GM12878 (cell line): ENCODE measurements around the gene TMED7. TPM values are rescaled to one million over a fixed set of nuclear protein-coding genes. Genes with fewer than 3 reads are reported as not detected.
A peak's percentile ranks its signal among the peaks of the same experiment; 100 is the strongest.

Source experiments
- ATAC-seq: fragments of 200-7000 bp; cut with Tn5 transposase; 3 replicates; pipeline ENCODE4 v1.9.1; 2020; ENCODE audit warnings: mild to moderate bottlenecking, moderate library complexity
- BruUV-seq: library from RNA; stranded (reverse); fragments of 400-500 nt; replicated peaks from 2 replicates; lab custom pipeline; 2021; lab: Mats Ljungman, UMichigan
- CTCF ChIA-PET: fragments of 300-600 bp; sonication (Branson Sonifier 250); formaldehyde crosslinking; extraction: SDS; loops from one replicate; lab custom pipeline; 2021; ENCODE audit warnings: inconsistent platforms; lab: Yijun Ruan, JAX
- POLR2A ChIA-PET: fragments of 350-600 bp; formaldehyde crosslinking; extraction: SDS; loops from one replicate; lab custom pipeline; 2021; ENCODE audit warnings: inconsistent platforms; lab: Charles Lee
- RAD21 ChIA-PET: fragments of 300-600 bp; sonication (Branson Sonifier 250); formaldehyde crosslinking; loops from one replicate; lab custom pipeline; 2023; ENCODE audit warnings: antibody characterized with exemption; ENCODE audit not compliant: unreplicated experiment; lab: Charles Lee
- SMC1A ChIA-PET: fragments of 300-600 bp; sonication (Branson Sonifier 250); formaldehyde crosslinking; loops from one replicate; lab custom pipeline; 2023; ENCODE audit not compliant: unreplicated experiment, uncharacterized antibody; lab: Charles Lee
- DNase-seq: peaks from one replicate; pipeline ENCODE4 v3.0.0-alpha.2; 2011; ENCODE audit warnings: low read depth, low spot score
- FAIRE-seq: peaks from 3 replicates; lab custom pipeline; 2011; peaks lifted over from hg19 to GRCh38; lab: Jason Lieb, UNC
- H2AFZ ChIP-seq: 2 replicates; pipeline ENCODE4 v1.6.0; 2011; ENCODE audit warnings: low read depth, low read length, control low read depth; ENCODE audit not compliant: control insufficient read depth
- H3K27ac ChIP-seq: 2 replicates; pipeline ENCODE4 v1.5.1; 2011; ENCODE audit warnings: control low read depth; ENCODE audit not compliant: control insufficient read depth, insufficient read depth
- H3K27me3 ChIP-seq, 2 experiments: replicated peaks in 1 of 2; 2 replicates each; pipeline versions ENCODE4 v1.6.0 to v1.6.1; 2011; ENCODE audit warnings: low read length in 1 of 2; ENCODE audit not compliant: control insufficient read depth in 2 of 2, insufficient read depth in 2 of 2
- H3K36me3 ChIP-seq, 2 experiments: 2 replicates each; pipeline ENCODE4 v1.5.1; 2011; ENCODE audit warnings: low read length in 1 of 2; ENCODE audit not compliant: control insufficient read depth in 2 of 2, insufficient read depth in 2 of 2
- H3K4me1 ChIP-seq: 2 replicates; pipeline ENCODE4 v1.6.1; 2011; ENCODE audit warnings: mild to moderate bottlenecking, low read length, moderate library complexity, mixed read lengths; ENCODE audit not compliant: control insufficient read depth, insufficient read depth
- H3K4me2 ChIP-seq: 2 replicates; pipeline ENCODE4 v1.6.0; 2011; ENCODE audit warnings: control low read depth; ENCODE audit not compliant: control insufficient read depth, insufficient read depth
- H3K4me3 ChIP-seq: fragments of 200-600 bp; sonication (generic); 2 replicates; pipeline ENCODE4 v1.5.1; 2016
- H3K79me2 ChIP-seq: 2 replicates; pipeline ENCODE4 v1.6.0; 2011; ENCODE audit warnings: low read length; ENCODE audit not compliant: control insufficient read depth, insufficient read depth
- H3K9ac ChIP-seq: 2 replicates; pipeline ENCODE4 v1.8.0; 2011; ENCODE audit warnings: low read length, control low read depth, mixed read lengths; ENCODE audit not compliant: control insufficient read depth, insufficient read depth
- H3K9me3 ChIP-seq: replicated peaks from 3 replicates; pipeline ENCODE4 v1.5.1; 2011; ENCODE audit warnings: mild to moderate bottlenecking, low read length; ENCODE audit not compliant: control insufficient read depth, insufficient read depth
- H4K20me1 ChIP-seq: 2 replicates; pipeline ENCODE4 v1.6.0; 2011; ENCODE audit not compliant: control insufficient read depth, insufficient read depth
- CBX5 ChIP-seq: sonication (generic); IDR thresholded peaks from 2 replicates; pipeline ENCODE4 v1.6.1; 2016; ENCODE audit warnings: low read depth, moderate library complexity, mild to moderate bottlenecking, inconsistent platforms
- WGBS: methylation state at CpG from one replicate; pipeline ENCODE4 v1.1.6; 2016; ENCODE audit warnings: low lambda C conversion rate; ENCODE audit not compliant: insufficient replicate concordance, insufficient coverage; ENCODE audit errors: missing lambda C conversion rate; 5-methylcytosine and 5-hydroxymethylcytosine counted together
- in situ Hi-C: fragments of 300-500 bp; cut with MboI; formaldehyde crosslinking; loops from 9 replicates; pipeline ENCODE4 v1.14.3; 2018; ENCODE audit warnings: mixed read lengths
- intact Hi-C: fragments of 100-400 bp; cut with micrococcal nuclease; formaldehyde crosslinking; loops from one replicate; pipeline ENCODE4 v1.14.2; 2022; ENCODE audit not compliant: unreplicated experiment
- polyA plus RNA-seq, 11 experiments: library from polyadenylated mRNA; depleted of rRNA in 4 of 11; unstranded in 6 of 11; stranded (reverse) in 5 of 11; fragments of >200 nt; fragmentation: Nextera tagmentation in 4 of 11; fragmentation: Illumina TruSeq in 1 of 11; extraction: Ambion mirVana in 4 of 11; extraction: Trizol in 1 of 11; gene quantifications; 1 replicate in 1 of 11; 2 replicates in 10 of 11; pipeline versions ENCODE4 v1.2.1 to v1.2.3, GENCODE V29; 2011 to 2016; ENCODE audit warnings: inconsistent platforms in 2 of 11, missing spikeins in 2 of 11, low read depth in 1 of 11
- total RNA-seq, 4 experiments: library from RNA; depleted of rRNA in 3 of 4; stranded (reverse); fragments of >200 nt in 3 of 4; fragmentation: Illumina TruSeq in 1 of 4; extraction: Trizol in 1 of 4; gene quantifications; 2 replicates each; pipeline versions ENCODE4 v1.2.1 to v1.2.3, GENCODE V29; 2013 to 2021
- TF ChIP-seq, protein P1 (sequence below): fragments of 450-650 bp; IDR thresholded peaks from 2 replicates; pipeline ENCODE4 v1.6.1; 2016; ENCODE audit warnings: mild to moderate bottlenecking, moderate library complexity, borderline replicate concordance

The TMED7 gene
- total and polyA plus RNA-seq, 10 of the 15 experiments (the other 5 are each of a cell fraction or from before 2014, with no cell fraction given): 8.0 to 37.3 (median 25.2) TPM

DNA sequence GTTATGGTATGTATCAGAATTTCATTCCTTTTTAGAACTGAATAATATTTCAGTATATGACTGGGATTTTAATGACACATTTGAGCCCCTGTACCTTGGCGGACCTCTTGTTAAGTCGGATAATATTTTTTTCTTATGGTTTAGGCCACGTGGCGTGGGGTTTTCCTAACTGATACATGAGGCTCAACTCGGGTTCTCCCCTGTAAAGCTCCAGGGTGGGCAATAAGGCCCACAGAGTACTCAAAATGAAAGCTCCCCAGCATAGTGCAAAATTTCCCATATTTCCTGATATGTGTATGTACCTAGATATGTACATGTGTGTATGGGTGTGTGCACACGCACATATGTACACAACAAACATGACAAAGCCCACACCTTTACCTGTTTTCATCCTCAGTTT, 48.1 kb downstream of the TMED7 start (continued):
- TF ChIP-seq, protein P1, sequence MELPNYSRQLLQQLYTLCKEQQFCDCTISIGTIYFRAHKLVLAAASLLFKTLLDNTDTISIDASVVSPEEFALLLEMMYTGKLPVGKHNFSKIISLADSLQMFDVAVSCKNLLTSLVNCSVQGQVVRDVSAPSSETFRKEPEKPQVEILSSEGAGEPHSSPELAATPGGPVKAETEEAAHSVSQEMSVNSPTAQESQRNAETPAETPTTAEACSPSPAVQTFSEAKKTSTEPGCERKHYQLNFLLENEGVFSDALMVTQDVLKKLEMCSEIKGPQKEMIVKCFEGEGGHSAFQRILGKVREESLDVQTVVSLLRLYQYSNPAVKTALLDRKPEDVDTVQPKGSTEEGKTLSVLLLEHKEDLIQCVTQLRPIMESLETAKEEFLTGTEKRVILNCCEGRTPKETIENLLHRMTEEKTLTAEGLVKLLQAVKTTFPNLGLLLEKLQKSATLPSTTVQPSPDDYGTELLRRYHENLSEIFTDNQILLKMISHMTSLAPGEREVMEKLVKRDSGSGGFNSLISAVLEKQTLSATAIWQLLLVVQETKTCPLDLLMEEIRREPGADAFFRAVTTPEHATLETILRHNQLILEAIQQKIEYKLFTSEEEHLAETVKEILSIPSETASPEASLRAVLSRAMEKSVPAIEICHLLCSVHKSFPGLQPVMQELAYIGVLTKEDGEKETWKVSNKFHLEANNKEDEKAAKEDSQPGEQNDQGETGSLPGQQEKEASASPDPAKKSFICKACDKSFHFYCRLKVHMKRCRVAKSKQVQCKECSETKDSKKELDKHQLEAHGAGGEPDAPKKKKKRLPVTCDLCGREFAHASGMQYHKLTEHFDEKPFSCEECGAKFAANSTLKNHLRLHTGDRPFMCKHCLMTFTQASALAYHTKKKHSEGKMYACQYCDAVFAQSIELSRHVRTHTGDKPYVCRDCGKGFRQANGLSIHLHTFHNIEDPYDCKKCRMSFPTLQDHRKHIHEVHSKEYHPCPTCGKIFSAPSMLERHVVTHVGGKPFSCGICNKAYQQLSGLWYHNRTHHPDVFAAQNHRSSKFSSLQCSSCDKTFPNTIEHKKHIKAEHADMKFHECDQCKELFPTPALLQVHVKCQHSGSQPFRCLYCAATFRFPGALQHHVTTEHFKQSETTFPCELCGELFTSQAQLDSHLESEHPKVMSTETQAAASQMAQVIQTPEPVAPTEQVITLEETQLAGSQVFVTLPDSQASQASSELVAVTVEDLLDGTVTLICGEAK: no peak

DNA sequence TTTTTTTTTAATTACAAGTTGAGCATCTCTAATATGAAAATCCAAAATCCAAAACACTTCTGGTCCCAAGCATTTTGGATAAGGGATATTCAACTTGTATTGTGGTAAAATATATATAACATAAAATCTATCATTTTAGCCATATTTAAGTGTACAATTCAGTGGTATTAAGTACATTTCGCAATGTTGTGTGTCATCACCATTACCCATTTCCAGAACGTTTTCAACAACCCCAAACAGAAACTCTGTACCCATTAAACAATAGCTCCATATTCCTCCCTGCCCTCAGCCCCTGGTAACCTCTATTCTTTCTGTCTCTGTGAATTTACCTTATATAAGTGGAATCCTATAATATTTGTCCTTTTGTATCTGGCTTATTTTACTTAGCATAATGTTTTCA, 48.5 kb downstream of the TMED7 start:
- DNase-seq: no peak
- in situ Hi-C loops: loop anchor here (25.0 kb wide), 1 partner anchor 1140 kb away; no protein-coding TSS in a partner anchor
- intact Hi-C loops: no loop called here
- Histone ChIP-seq H3K27me3 (no peaks in the 10 kb centered on the region), H3K4me1 (peaks cover 43% of the 10 kb centered on the region), H3K9ac (no peak overlapping the region), H3K4me3 (no peak overlapping the region), H3K79me2 (peaks cover 2% of the 10 kb centered on the region), H3K36me3 (0 out of 4 replicates have a peak, but pooled peaks cover 0 to 4% of the 10 kb centered on the region in 2 experiments), H3K27ac (peak overlapping the region; percentile 54), H4K20me1 (no peaks in the 10 kb centered on the region), H3K9me3 (peaks cover 10% of the 10 kb centered on the region; the same call in 2 of the 3 replicates), H2AFZ (no peak overlapping the region; the same call in 1 of the 2 replicates), H3K4me2 (no peak overlapping the region)
- no TSS peak for BruUV-seq
- WGBS: 69% methylated on average over 2 of the region's 2 CpGs
- no peak for FAIRE-seq
- no peak for TF ChIP-seq CBX5
- POLR2A ChIA-PET: interaction anchor here (1.0 to 1.7 kb wide), 3 partner anchors 32 to 201 kb away, joined by 3 to 4 read pairs (median 3); no protein-coding TSS in a partner anchor
- ATAC-seq: no peak
- SMC1A ChIA-PET: interaction anchor here (0.6 to 11.4 kb wide), 14 partner anchors 8 to 394 kb away, joined by 3 to 156 read pairs (median 6); partner anchors contain the start of genes FEM1C, TICAM2 and TMED7
- CTCF ChIA-PET: interaction anchor here (0.6 to 5.5 kb wide), 11 partner anchors 26 to 491 kb away, joined by 3 to 58 read pairs (median 4); partner anchors contain the start of gene FEM1C
- RAD21 ChIA-PET: interaction anchor here (0.7 to 7.7 kb wide), 11 partner anchors 11 to 267 kb away, joined by 3 to 66 read pairs (median 3); partner anchors contain the start of genes FEM1C and TICAM2
